Activated CD4-positive, alpha-beta memory T cell treated with anti-CD3 and anti-CD28 coated beads for 36 hours (primary cell): ENCODE results near the gene TTC7B. TPM values are rescaled to one million over a fixed set of nuclear protein-coding genes. Genes with fewer than 3 reads are reported as not detected.

Experiments
- CTCF ChIA-PET: fragments of 350-600 bp; sonication (Branson Sonifier 250); formaldehyde crosslinking; loops from one replicate; lab custom pipeline; 2021; ENCODE audit warnings: antibody characterized with exemption, inconsistent platforms; lab: Charles Lee
- POLR2A ChIA-PET: fragments of 350-600 bp; sonication (Branson Sonifier 250); formaldehyde crosslinking; loops from one replicate; lab custom pipeline; 2021; ENCODE audit warnings: antibody characterized with exemption; lab: Charles Lee
- DNase-seq: peaks from one replicate; pipeline ENCODE4 v3.0.0-alpha.2; 2020
- H3K27ac Mint-ChIP-seq: one replicate; pipeline ENCODE4 v1.8.0; 2021; ENCODE audit warnings: mixed read lengths
- H3K27me3 Mint-ChIP-seq: one replicate; pipeline ENCODE4 v1.8.0; 2021; ENCODE audit warnings: mixed read lengths
- H3K36me3 Mint-ChIP-seq: one replicate; pipeline ENCODE4 v1.8.0; 2021; ENCODE audit warnings: mixed read lengths
- H3K4me1 Mint-ChIP-seq: one replicate; pipeline ENCODE4 v1.8.0; 2021; ENCODE audit warnings: low read depth, mixed read lengths
- H3K4me3 Mint-ChIP-seq: one replicate; pipeline ENCODE4 v1.8.0; 2021; ENCODE audit warnings: mild to moderate bottlenecking, mixed read lengths
- H3K9me3 Mint-ChIP-seq: one replicate; pipeline ENCODE4 v1.8.0; 2021; ENCODE audit warnings: mixed read lengths
- intact Hi-C: fragments of 100-400 bp; cut with micrococcal nuclease; formaldehyde crosslinking; loops from one replicate; pipeline ENCODE4 v1.15.1; 2023
- total RNA-seq, 2 experiments: library from RNA; stranded (reverse); gene quantifications; one replicate each; pipeline ENCODE4 v1.2.3, GENCODE V29; 2021

TTC7B gene
- total RNA-seq, 2 experiments from 2014 or later = 9.3 to 12.4 TPM

DNA sequence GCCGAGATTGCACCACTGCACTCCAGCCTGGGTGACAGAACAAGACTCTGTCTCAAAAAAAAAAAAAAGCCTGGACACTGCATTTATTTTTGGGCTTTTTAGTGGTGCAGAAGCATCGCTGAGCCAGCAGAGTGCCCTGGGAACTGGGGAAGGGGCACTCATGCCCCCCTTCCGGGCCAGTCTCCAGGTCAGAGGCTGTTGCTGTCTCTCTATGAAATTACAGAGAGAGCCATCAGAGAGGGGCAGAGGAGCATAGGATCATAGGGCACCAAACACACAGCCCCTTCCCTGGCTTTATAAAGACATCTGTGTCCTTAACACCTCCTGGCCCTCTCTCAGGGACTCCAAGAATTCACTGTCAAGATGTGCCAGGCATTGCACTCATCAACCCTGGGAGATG is 223.6 kb downstream of the TTC7B start:
- Mint-ChIP-seq H3K36me3 (no peaks in the 10 kb centered on the region), H3K27ac (no peak overlapping the region), H3K4me1 (no peaks in the 10 kb centered on the region), H3K9me3 (no peaks in the 10 kb centered on the region), H3K4me3 (no peak overlapping the region), H3K27me3 (no peaks in the 10 kb centered on the region)
- ChIA-PET POLR2A (no interaction called here), CTCF (no interaction called here)
- intact Hi-C loops = no loop called here
- no peak for DNase-seq

DNA sequence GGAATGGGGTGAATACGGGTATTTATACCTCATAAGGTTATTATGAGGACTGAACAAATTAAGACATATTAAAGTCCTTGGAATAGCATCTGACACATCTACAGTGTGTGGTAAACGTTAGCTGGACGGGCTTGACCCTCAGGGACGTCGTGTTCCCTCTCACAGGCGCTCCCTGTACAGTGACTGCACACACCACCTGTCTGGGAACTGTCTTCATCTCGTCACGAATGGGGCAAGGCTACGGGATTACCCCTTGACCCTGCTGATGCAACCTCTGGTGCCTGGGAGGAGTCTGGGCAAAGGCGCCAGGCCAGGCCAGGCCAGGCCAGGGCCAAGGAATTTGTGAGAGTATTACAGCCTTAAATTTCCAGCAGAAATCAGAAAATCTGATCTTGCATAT is 228.3 kb downstream of the TTC7B start:
- CTCF ChIA-PET = no interaction called here
- POLR2A ChIA-PET = interaction anchor here (0.6 kb wide), 1 partner anchor 555 kb away, joined by 5 read pairs; no protein-coding TSS in a partner anchor
- intact Hi-C loops = no loop called here

DNA sequence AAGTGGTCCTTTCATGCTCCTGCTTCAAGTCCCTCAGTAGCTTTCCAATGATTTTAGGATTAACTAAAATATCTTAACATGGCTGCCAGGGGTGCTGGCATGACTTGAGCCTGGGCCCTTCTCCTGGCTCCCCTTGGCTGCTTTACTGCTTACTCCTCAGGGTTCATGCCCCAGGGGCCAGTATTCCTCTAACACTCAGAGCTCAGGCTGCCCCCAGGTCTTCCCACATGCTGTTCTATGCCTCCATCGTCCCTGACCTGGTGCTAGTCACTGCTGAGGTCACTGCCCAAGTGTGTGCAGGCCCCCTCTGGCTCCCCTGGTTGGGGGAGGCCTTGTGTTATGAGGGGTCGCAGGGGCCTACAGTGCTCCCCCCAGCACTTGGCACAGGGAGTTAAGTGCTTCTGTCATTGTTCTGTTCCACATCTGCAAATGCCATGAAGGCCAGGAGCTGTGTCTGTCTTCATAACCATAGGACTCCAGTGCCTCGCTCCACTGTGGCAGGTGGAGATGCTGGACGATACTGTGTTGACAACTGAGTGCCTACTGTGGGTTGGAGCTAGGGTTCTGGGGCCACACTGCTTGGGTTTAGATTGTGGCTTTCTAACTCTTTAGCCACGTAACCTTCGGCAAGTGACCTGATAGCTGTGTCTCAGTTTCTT is 228.8 kb downstream of the TTC7B start:
- CTCF ChIA-PET = no interaction called here

More for the DNA sequence above, 228.3 kb downstream of the TTC7B start:
- Mint-ChIP-seq H3K36me3 (no peaks in the 10 kb centered on the region), H3K4me1 (no peaks in the 10 kb centered on the region), H3K4me3 (no peak overlapping the region), H3K9me3 (no peaks in the 10 kb centered on the region), H3K27ac (no peak overlapping the region), H3K27me3 (no peaks in the 10 kb centered on the region)
- no peak for DNase-seq

DNA sequence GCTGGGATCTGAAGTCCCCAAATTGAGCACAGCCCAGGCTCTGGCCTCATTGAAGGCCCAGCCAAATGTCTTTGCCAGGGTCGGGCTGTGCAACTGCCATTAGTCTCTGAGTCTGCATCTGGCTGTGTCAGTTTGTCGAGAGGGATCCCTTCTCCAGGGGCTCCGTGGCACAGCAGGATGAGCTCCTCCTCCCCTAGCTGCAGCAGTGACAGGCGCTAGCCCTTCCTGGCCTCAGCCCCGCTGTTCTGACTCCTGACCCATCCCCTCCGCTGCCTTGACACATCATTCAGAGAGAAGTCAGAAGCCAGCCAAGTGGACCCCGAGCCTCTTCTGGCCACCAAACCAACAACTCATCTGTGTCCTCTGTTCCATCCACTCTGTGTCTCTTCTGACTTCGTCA is 231.1 kb downstream of the TTC7B start:
- no peaks in the 10 kb centered on the region for H3K4me1 Mint-ChIP-seq
- no peak for DNase-seq
- H3K36me3 Mint-ChIP-seq = no peaks in the 10 kb centered on the region
- H3K27me3 Mint-ChIP-seq = no peaks in the 10 kb centered on the region
- intact Hi-C loops = no loop called here
- ChIA-PET CTCF (no interaction called here), POLR2A (no interaction called here)
- H3K9me3 Mint-ChIP-seq = no peaks in the 10 kb centered on the region
- no peak overlapping the region for H3K4me3 Mint-ChIP-seq
- no peak overlapping the region for H3K27ac Mint-ChIP-seq

More for the DNA sequence above, 228.8 kb downstream of the TTC7B start:
- H3K4me3 Mint-ChIP-seq = no peak overlapping the region
- H3K9me3 Mint-ChIP-seq = no peaks in the 10 kb centered on the region
- intact Hi-C loops = no loop called here
- H3K27ac Mint-ChIP-seq = no peak overlapping the region
- H3K4me1 Mint-ChIP-seq = no peaks in the 10 kb centered on the region
- no peaks in the 10 kb centered on the region for H3K27me3 Mint-ChIP-seq
- POLR2A ChIA-PET = interaction anchor here (0.6 kb wide), 1 partner anchor 555 kb away, joined by 5 read pairs; no protein-coding TSS in a partner anchor
- no peak for DNase-seq
- H3K36me3 Mint-ChIP-seq = no peaks in the 10 kb centered on the region

DNA sequence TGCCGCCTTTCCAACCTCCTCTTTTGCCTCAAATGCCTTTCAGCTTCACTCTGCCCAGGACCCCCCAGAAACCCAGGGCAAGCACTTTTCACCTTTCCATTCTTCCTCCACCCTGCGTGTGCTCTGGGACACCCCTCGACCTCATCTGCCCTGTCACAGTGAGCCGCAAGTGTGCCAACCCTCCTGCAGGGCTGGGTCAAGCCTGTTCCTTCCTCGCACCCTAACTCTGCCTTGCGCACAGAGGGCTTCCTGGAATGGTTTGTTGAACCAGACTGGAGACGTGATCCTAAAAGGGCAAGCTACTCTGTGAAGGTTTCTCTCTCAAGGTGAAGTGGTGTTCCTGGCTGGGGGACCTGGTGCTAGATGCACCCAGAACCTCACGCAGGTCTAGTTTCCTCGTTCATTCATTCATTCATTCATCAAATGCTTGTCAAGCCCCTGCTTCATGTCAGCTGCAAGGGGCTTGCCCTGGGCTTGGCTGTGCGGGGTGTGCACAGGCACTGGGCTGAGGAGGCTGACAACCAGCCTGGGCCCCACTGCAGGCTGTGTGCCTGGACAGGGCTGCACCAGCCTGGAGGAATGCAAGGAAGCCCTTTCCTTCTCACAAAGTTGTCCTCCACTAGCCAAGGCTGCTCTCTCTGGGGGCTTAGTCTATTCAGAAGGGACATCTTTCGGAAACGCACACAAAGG is 232.2 kb downstream of the TTC7B start:
- ChIA-PET CTCF (no interaction called here), POLR2A (no interaction called here)
- no peaks in the 10 kb centered on the region for H3K36me3 Mint-ChIP-seq
- H3K4me1 Mint-ChIP-seq = no peaks in the 10 kb centered on the region
- no peaks in the 10 kb centered on the region for H3K27me3 Mint-ChIP-seq
- no peak overlapping the region for H3K27ac Mint-ChIP-seq
- no peak for DNase-seq
- H3K4me3 Mint-ChIP-seq = no peak overlapping the region
- H3K9me3 Mint-ChIP-seq = no peaks in the 10 kb centered on the region
- intact Hi-C loops = no loop called here

DNA sequence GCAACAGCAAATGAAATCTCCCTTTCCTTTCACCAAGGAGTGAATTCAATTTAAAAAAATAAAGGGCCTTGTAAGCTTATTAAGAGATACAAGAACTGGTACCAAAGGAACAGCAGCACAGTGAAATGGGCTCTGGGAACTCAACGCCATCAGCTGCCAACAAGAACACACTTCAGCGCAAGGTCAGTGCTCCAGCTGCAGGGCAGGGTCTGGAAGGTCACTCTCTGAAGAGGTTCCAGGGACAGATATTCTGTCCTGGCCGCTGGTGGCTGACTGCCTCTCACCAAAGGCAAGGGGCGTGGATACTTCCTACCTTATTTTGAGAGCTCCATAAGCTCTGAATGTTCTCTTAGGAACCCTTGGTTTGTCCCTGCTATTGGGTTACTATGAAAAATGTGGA is 232.8 kb downstream of the TTC7B start:
- no peaks in the 10 kb centered on the region for H3K27me3 Mint-ChIP-seq
- no peaks in the 10 kb centered on the region for H3K4me1 Mint-ChIP-seq
- CTCF ChIA-PET = interaction anchor here (0.8 kb wide), 1 partner anchor 114 kb away, joined by 3 read pairs; no protein-coding TSS in a partner anchor
- no peaks in the 10 kb centered on the region for H3K36me3 Mint-ChIP-seq
- no peak overlapping the region for H3K27ac Mint-ChIP-seq
- H3K4me3 Mint-ChIP-seq = no peak overlapping the region
- no peak for DNase-seq
- POLR2A ChIA-PET = no interaction called here
- H3K9me3 Mint-ChIP-seq = no peaks in the 10 kb centered on the region
- intact Hi-C loops = no loop called here

DNA sequence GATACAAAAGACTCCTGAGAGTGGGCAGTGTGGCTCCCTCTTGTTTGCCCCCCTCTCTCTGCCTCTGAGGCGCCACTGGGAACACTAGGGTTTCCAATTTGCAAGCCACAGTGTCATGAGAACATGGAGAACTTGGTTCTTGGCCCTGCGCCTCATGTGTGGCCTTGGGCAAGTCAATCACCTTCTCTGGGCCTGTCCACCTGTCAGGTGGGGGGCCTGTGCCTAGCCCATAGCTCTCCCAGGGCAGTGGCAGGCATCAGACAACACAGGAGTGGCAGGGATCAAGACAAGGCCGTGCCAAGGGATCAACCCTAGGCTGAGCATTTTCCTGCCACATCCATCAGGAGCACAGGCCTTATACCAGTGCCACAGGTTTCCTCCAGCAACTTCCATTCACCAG is 234.1 kb downstream of the TTC7B start:
- Mint-ChIP-seq H3K27me3 (no peaks in the 10 kb centered on the region), H3K27ac (no peak overlapping the region), H3K9me3 (no peaks in the 10 kb centered on the region), H3K4me1 (no peaks in the 10 kb centered on the region), H3K4me3 (no peak overlapping the region), H3K36me3 (no peaks in the 10 kb centered on the region)
- CTCF ChIA-PET = interaction anchor here (0.6 kb wide), 1 partner anchor 115 kb away, joined by 3 read pairs; no protein-coding TSS in a partner anchor
- DNase-seq = no peak
- intact Hi-C loops = no loop called here
- POLR2A ChIA-PET = no interaction called here

DNA sequence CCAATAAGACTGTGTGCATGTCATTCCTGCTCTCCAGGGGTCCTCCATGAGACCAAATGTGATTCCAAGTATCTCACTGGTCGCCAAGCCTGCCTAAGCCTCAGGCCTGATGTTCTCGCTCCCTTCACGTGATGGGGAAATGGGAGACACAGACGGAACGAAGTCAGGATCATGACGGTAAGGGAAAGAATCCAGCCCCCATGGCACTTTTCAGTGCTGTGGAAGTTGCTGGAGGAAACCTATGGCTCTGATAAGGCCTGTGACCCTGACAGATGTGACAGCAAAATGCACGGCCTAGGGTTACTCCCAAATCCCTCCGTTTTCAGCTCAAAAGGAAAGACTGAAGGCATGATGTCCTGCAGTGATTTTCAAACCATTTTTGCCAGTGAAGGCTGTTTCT is 234.5 kb downstream of the TTC7B start:
- POLR2A ChIA-PET = no interaction called here
- CTCF ChIA-PET = interaction anchor here (0.6 kb wide), 1 partner anchor 115 kb away, joined by 3 read pairs; no protein-coding TSS in a partner anchor
- H3K36me3 Mint-ChIP-seq = no peaks in the 10 kb centered on the region
- no peak overlapping the region for H3K4me3 Mint-ChIP-seq
- DNase-seq = no peak
- intact Hi-C loops = no loop called here
- no peak overlapping the region for H3K27ac Mint-ChIP-seq
- no peaks in the 10 kb centered on the region for H3K27me3 Mint-ChIP-seq
- H3K9me3 Mint-ChIP-seq = no peaks in the 10 kb centered on the region
- no peaks in the 10 kb centered on the region for H3K4me1 Mint-ChIP-seq

DNA sequence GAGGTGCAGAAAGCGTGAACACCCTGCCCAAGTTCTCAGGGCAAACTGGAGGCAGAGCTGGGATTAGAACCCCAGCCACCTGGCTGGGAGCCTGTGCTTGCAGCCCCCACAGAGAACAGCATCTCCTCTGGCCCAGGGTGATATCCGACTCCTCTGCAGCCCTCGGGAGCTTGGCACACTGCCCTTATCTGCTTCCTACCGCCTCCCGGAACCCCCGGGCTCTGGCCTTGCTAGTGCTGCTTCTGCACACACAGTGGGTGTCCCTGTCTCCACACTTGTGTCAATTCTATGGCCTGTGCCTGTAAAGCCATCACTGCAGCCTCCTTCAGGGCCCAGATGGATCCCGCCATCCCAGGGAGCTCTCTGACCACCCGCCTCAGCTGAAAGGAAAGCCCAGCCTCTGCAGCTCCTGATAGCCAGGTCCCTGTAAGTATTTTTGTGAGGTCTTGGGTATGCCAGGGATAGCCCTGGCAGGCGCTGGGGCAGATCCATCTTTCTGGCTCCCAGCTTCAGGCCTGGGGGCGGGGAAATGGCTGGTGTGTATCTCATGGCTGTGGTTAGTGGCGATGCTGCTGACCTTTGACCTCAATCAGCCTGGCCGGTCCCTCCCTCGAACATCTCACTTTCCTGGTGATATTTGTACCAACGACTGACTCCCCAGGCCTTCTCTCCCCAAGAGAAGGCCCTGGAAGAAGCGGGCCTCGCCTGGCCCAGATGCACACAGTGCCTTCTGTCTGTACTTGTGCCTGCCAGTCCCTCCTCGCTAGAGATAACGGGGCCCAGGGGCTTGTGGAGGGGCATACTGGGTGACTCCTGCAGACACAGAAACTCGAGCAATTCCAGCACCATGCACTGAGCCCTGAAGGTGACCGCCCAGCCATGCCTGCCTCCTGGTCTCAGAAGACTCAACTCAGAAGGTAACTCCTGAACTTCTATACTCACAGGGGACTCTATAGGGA is 235.6 kb downstream of the TTC7B start:
- Mint-ChIP-seq H3K27me3 (no peaks in the 10 kb centered on the region), H3K4me1 (no peaks in the 10 kb centered on the region), H3K27ac (no peak overlapping the region), H3K4me3 (no peak overlapping the region), H3K36me3 (no peaks in the 10 kb centered on the region), H3K9me3 (no peaks in the 10 kb centered on the region)
- intact Hi-C loops = no loop called here
- CTCF ChIA-PET = interaction anchor here (1.0 kb wide), 1 partner anchor 177 kb away, joined by 3 read pairs; no protein-coding TSS in a partner anchor
- no peak for DNase-seq
- POLR2A ChIA-PET = no interaction called here

DNA sequence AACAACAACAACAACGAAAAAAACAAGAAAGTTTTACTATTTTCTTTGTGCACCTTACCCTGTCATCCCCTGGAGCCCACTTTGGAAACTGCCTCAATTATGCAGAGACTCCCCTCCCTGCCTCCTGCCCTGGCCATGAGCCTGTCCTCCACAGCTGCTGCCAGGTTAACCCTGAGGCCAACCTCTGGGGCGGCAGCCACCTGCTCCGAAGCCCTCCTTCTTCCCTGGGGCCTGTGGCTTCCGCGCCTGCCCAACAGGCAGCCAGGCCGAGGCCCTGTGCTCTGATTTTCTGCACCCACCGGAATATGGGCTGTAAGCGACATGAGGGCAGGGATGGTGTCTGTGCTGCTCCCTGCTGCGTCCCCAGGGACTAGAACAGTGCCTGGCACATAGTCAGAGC is 236.4 kb downstream of the TTC7B start:
- H3K27me3 Mint-ChIP-seq = no peaks in the 10 kb centered on the region
- no peaks in the 10 kb centered on the region for H3K9me3 Mint-ChIP-seq
- DNase-seq = no peak
- H3K27ac Mint-ChIP-seq = no peak overlapping the region
- ChIA-PET CTCF (no interaction called here), POLR2A (no interaction called here)
- H3K36me3 Mint-ChIP-seq = no peaks in the 10 kb centered on the region
- intact Hi-C loops = no loop called here
- no peaks in the 10 kb centered on the region for H3K4me1 Mint-ChIP-seq
- no peak overlapping the region for H3K4me3 Mint-ChIP-seq

DNA sequence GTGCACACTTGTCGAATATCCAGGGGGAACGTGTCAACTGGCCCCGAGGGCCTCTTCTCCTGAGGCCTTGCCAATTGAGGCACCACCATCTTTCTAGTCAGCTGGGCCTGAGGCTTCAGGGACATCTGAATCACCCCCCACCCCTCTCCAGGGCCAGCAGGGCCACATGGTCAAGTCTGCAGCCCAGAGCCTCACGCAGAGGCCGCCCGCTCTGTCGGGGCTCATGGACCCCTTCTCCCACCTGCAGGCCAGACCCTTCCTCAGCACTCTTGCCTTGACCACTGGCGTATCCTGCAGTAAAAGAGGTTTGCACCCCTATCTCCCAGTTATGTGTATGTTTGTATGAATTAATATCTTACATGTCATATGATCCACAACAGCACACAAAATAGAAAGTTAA is 237.1 kb downstream of the TTC7B start:
- H3K4me3 Mint-ChIP-seq = no peak overlapping the region
- H3K27me3 Mint-ChIP-seq = no peaks in the 10 kb centered on the region
- no peak overlapping the region for H3K27ac Mint-ChIP-seq
- POLR2A ChIA-PET = no interaction called here
- intact Hi-C loops = no loop called here
- no peak for DNase-seq
- no peaks in the 10 kb centered on the region for H3K4me1 Mint-ChIP-seq
- CTCF ChIA-PET = no interaction called here
- no peaks in the 10 kb centered on the region for H3K9me3 Mint-ChIP-seq
- H3K36me3 Mint-ChIP-seq = no peaks in the 10 kb centered on the region
